ENCODE data around the gene TNFRSF13B. TPM values are rescaled to one million over a fixed set of nuclear protein-coding genes. Genes with fewer than 3 reads are reported as not detected.
A peak's percentile ranks its signal among the peaks of the same experiment; 100 is the strongest.
"Not testable (repeated sequence)": the region's sequence is repeated elsewhere in the genome, so short reads cannot be mapped to it uniquely, and the experiment has no call there.

TNFRSF13B gene
- total RNA-seq, 1 donor from 2014 or later: not detected

DNA sequence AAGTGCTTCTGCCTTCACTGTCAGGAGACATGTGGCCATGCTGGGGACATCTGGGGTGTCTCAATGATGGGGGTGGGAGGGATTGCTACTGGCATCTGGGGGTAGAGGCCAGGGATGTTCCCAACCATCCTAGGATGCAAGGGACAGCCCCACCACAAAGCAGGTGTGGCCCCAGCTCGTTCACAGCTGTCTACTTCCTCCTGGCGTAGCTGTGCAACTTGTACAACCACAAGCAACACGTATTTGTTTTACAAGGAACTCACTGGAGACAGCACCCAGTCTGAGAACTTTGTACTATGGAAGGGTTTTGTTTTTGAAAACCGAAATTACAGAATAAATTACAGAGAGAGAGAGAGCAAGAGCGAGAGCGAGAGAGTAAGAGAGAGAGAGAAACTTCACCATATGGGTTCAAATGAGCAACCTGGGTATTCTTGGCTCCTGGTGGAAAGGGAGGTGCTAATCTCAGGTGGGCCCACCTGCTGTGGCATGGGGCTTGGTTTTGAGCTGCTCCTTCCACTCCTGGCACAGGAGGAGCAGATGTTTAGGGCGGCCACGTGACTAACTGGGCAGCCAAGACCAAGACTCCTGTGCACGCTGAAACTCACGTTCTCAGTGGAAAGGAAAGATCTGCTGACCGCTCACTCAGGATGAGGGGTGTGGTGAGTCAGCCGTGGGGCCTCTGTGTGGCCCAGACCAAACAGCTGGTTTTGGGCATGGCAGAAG is 17.5 kb upstream of the TNFRSF13B start:
- intact Hi-C loops (cut with micrococcal nuclease): no loop called here
- peak; percentile 6 for ATAC-seq
- DNase-seq: no peak

DNA sequence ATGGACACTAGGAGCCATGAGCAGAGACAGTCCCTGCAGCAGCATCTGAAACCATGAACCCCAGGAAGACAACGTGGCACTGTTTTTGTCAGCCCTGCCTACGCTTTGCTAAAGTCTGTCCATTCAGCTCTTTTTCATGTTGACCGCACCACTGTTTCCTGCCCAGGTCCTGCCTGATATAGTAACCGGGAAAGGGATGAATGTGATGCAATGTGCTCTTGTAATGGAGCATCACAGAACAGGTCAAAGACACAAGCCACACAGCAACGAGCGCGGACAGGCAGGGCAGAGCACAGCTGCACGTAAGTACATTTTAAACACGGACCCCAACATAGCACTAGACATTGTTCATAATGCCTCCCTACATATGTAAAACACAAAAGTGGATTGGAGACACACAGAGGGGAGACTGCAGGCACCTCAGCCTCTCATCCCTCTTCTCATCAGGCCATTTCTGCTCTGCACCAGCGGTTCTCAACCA is 16.9 kb upstream of the TNFRSF13B start:
- no peak for DNase-seq
- peak; percentile 22 for ATAC-seq
- intact Hi-C loops (cut with micrococcal nuclease): no loop called here

DNA sequence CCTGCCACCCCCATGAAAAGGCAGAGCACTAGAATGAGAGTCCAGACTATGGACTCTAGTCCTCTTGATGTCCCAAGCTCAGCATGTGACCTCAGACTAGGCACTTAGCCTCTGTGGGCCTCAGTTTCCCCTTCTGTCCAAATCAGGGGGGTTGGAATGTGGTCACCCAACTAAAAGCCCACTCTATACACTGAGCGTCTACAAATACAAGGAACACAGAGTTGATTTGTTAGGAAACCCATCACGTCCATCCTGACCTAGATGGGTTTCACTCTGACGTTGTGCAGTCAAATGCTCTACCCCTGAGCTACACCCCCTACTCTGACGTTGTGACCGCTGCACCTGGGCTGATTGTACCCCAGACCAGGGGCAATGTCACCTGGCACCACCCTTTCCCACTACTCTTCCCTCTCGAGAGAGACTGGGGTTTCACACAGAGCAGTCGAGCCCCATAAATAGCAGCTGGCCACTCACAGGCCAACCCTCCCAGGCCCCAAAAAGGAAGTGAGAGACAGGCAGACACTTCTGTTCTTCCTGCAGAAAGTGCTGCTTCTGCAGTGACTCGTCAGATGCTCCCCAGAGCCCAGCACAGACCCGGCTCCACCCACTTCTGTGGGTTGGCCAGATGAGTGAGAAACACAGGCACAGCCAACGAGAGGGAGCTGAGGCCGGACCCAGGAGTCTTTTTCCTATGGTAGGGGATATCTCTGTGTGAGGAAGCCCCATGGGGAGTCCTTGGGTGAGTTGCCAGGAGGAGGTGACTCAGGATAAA is 16.1 kb upstream of the TNFRSF13B start:
- peak; percentile 78 for DNase-seq
- ATAC-seq: peak; percentile 85
- intact Hi-C loops (cut with micrococcal nuclease): no loop called here

DNA sequence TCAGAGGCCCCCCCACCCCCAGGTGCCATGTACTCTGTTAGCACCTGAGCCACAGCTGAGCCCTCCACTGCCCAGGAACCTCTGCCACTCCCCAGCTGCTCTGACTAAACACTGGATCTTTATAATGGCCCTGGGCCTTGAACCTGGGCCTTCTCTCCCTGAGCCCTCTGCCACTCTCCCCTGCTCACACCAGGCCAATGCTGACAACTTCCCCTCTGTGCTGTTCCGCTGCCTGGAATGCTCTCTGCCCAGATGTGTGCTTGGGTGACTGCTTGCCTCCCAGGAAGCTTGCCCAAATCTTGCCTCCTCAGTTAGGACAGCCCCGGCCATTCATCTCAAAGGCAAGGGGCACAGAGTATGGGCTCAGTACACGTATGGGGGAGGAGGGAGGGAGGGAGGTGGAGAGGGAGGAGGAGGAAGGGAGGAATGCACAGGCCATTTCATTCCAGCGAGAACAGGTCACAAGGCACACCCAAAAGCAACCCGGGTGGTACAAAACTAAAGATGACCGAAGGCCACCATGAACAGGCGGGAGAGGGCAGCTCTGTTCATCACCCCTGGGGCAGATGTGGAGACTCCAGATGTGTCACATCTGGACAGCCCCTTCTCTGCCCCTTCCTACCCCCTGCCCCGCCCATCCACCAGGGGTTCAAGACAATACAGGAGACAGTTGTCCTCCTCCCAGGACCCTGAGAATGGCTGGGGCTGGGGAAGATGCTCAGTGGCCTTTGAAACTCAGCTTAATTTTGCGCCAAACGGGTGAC is 15.3 kb upstream of the TNFRSF13B start:
- DNase-seq: no peak
- intact Hi-C loops (cut with micrococcal nuclease): no loop called here
- peak; percentile 12 for ATAC-seq

DNA sequence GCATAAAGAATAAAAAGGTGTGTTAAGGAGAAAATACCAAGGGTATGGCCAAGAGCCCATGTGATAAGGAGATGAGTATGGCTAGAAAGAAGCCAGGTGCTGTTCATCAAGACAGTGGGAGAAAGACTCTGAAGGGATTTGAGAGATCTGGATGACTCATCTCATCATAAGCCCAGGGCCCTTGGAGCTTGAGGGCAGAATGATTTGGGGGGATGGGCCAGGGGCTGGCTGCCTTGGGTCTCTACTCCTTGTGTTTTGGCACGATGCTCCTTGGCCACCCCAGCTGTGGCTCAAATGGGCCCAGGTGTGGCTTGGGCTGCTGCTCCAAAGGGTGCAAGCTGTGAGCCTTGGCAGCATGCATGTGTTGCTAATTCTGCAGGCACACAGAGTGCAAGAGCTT is 14.5 kb upstream of the TNFRSF13B start:
- DNase-seq (no peak), ATAC-seq (no peak)
- intact Hi-C loops (cut with micrococcal nuclease): no loop called here

DNA sequence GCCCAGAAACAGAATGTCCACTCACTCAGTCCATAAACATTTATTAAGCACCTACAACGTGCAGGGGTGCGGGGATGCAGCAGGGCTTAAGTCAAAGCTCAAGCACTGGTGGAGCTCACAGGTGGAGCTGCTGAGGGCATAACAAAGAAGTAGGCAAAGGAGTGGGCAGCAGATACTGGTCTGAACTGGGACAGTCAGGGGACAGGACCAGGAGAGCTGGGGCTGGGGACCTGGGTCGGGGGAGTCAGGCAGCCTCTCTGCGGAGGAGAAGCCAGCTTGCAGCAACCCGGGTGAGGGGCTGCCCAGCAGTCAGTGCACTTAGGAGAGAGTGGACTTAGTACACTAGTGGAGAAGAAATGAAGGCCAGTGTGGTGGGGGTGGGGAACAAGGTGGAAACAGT is 10.0 kb upstream of the TNFRSF13B start:
- intact Hi-C loops (cut with micrococcal nuclease): no loop called here
- DNase-seq (no peak), ATAC-seq (no peak)

DNA sequence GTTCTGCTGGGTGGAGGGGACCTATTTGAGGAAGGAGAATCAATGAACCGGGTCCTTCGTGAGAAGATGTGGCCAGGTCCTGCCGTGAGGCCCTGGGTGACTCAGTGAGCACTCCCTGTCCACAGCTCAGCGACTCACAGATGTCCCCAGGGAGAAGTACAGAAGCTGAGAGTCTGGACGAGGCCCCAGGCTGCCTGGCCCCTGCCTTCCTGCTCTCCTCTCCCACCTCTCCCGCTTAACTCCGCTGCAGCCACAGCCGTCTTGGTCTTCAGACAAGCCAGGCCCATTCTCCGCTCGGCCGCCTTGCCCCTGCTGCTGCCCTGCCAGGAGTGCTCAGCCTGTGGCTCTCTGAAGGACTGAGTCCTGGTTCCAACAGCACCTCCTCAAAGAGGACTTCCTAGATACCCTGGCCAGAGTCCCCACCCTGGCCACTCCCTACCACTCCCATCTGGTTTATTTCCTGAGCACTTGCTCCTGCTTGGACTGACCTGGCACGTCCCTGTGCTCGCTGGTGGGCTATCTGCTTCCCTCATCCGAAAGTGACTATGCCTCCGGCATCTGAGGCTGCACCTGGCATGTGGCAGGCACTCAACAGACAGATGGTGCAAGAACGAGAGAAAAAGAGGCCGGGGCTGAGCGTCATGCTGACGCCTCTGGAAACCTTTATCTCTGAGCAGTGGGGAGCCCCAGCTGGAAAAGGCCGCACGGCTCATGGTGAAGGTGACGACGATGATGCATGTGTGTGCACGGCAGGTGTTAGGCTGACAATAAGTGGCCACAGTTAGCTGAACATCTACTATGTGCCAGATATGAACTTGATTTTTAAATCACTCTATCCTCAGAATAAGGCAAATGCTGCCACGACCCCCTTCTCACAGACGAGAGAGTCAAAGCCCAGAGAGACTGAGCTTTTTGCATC is 9.2 kb upstream of the TNFRSF13B start:
- ATAC-seq: no peak
- DNase-seq: no peak
- intact Hi-C loops (cut with micrococcal nuclease): no loop called here

DNA sequence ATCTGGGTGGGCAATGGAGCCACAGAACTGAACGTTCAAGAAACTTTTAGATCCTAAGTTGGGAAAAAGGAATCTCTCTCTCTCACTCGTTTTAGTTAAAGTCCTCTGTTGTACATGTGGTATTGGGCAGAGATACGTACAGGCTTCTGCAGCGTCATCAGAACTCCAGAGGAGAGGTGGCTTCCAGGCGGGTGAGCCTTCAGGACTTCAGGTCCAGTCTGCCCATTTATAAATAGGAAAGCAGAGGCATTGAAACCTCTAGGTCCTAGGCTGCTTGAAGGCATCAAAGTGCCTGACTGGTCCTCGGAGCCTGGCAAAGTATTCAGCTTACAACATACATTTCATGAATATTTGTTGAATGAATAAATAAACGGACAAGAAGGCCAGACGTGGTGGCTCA is 8.1 kb upstream of the TNFRSF13B start:
- ATAC-seq (no peak), DNase-seq (no peak)
- intact Hi-C loops (cut with micrococcal nuclease): no loop called here

DNA sequence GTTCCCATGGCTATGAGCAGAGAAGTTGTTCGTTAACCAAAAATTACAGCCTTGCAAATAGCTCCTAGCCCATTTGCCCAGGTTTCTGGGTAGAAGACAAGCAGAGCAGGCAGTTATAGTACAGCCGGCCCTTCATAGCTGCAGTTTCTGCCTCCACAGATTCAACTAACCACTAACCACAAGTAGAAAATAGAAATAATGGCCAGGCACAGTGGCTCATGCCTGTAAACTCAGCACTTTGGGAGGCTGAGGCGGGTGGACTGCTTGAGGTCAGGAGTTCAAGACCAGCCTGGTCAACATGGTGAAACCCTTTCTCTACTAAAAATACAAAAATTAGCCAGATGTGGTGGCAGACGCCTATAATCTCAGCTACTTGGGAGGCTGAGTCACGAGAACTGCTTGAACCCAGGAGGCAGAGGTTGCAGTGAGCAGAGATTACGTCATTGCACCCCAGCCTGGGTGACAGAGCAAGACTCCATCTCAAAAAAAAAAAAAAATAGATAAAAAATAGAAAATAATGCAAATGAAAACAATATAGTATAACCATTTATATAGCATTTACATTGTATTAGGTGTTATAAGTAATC is 7.4 kb upstream of the TNFRSF13B start:
- intact Hi-C loops (cut with micrococcal nuclease); DNase-seq; ATAC-seq: not testable (repeated sequence)

DNA sequence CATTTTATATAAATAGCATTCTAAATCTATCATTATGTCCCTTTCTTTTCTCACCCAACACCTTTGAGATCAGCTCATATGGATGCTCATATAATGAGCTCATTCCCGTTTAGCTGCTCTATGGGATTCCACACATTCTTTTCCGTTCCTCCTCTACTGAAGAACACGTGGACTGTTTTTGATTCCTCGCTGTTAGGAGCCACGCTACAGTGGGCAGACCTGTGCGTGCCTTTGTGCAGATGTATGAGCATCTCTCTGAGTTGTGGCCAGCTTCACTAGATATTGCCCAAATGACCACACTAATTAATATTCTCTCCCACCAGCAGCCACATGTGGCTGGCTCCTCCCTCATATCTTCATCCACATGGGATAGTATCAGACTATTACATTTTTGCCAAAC is 6.0 kb upstream of the TNFRSF13B start:
- intact Hi-C loops (cut with micrococcal nuclease): no loop called here
- DNase-seq: no peak
- peak; percentile 29 for ATAC-seq

DNA sequence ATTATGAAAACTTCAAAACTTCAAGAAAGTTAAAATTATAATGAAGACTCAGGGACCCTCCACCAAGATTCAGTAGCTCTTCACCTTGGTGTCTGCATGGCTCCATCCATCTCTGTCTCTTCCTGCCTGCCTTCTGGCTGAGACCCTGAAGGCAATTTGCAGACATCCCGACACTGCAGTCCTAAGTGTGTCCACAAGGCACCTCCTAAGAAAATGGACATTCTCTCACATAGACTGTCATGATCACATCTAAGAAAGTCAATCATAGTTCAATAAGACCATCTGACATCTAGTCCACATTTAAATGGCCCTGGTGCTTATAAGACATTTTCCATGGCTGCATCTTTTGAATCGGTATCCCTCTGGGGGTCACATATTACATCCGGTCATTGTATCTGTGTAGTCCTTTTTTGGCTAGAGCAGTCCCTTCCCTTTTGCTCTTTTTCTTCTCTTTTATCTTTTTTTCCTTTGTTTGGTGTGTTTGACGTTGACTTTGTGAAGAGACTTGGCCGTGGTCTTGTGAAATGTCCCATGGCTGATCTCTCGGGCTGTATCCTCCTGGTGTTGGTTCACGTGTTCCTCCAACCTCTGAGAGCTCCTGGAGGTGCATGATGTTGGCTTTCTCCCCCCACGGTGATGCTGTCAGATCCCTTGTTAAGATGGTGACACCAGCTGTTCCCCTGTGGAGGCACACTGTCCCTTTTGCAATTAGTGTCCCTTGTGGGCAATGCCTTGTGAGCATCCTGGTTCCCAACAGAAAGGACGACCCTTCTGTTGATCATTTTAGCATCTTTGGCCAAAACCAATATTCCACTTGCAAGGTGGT is 5.0 kb upstream of the TNFRSF13B start:
- ATAC-seq (no peak), DNase-seq (no peak)
- intact Hi-C loops (cut with micrococcal nuclease): no loop called here

DNA sequence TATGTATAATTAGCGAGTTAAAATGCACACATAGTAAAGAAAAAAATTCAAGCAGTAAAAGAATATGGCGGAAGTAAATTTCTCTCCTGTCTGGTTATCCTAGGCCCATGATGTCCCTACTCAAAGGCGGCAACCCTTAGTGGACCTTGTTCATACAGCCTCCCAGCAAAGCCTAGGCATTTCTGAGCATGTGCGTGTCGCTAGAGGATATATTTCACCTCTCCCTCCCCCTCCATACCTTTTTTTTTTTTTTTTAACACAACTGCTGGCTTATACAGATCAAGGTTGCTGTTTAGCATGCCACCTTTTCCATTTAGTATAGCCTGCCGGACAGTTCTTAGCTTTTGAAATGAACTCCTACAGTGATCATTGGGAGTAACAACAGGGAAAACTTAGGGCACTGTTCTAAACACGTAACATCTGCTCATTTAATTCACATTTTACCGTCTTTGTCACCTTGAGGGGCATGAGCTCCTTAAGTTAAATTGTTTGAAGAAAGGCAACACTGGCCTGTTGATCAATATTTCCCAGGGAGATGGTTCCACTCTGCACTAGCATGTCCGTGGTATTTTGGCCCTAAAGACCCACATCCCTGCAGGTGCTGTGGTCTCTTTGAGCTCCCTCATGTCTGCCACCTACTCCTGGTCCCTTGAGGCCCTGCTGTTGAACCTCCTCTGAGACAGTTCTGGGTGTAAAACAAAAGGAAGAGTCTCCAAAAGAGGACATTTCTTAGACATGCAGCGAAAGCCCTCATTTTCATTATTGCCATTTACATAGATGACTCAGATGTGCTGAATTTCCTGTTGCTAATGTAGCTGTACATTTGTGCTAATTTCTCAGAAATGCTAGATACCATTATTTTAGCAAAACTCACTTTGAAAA is 4.1 kb upstream of the TNFRSF13B start:
- intact Hi-C loops (cut with micrococcal nuclease): no loop called here
- DNase-seq (no peak), ATAC-seq (no peak)

DNA sequence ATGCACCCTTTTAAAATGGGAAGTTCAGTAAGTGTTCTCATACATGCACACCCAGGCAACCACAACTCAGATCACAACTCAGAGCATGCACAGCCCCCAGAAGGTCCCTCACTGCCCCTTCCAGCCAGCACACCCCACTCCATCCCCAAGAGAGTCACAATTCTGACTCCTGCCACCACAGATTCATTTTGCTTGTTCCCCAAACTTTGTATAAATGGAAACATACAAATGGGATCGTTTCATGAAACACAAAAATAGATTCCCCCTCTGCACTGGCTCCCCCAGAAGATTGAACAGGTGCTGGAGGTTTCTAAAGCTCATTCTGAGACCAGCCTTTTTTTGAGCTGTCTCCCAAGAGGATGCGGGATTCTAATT is 3.3 kb upstream of the TNFRSF13B start:
- DNase-seq: no peak
- intact Hi-C loops (cut with micrococcal nuclease): no loop called here
- ATAC-seq: no peak

DNA sequence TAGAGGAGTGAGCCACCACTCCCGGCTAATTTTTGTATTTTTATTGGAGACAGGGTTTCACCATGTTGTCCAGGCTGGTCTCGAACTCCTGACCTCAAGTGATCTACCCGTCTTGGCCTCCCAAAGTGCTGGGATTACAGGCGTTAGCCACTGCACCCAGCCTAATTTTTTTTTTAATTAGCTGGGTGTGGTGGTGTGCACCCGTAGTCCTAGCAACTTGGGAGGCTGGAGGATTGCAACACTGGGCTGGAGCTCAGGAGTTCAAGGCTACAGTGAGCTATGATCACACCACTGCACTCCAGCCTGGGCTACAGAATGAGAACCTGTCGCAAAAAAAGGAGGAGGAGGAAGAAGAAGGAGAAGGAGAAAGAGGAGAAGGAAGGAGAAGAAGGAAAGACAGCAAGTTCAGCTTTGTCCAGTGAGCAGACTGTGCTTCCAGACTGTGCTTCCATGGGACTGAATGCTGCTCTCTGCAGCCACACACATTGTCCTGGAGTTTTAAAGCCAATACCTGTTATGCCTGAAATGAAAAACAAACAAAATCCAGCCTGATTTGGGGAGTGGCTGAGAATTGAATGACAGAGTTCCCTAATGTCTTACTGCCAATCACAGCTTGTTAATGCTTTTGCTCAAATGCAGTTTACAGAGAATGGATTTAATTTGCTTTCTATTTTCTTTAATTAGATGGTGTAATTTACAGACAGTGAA is 2.8 kb upstream of the TNFRSF13B start:
- intact Hi-C loops (cut with micrococcal nuclease): no loop called here

DNA sequence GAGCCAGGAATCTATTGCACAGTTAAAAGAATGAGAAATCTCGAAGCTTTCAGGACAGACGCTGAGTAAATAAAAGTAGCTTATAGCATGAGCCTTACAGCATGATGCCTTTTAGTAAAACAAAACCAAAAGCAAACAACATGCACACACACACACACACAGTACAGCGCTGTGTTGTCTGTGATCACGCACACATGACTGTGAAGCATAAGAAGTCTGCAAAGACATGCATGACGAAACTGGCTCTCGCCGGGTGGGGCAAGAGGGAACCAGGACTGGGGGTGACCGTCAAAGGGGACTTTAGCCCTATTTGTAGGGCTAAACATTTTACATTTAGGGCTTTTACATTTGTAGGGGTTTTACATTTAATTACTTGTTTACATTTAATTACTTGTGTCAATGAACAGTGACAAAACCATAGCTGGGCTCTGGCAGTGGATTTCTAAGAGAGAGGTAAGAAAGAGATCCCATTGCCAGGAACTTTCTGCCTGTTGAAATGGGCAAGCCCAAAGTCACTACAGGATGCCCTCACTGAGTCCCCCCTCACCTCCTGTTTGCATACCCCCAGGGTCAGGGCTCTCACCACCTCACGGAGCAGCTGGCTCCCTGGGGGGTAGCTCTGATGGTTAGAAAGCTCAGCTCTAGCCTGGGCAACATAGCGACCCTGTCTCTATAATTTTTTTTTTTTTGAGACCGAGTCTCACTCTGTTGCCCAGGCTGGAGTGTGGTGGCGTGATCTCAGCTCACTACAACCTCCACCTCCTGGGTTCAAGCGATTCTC is 2.0 kb upstream of the TNFRSF13B start:
- intact Hi-C loops (cut with micrococcal nuclease): no loop called here
- no peak for ATAC-seq
- DNase-seq: no peak

More for the DNA sequence above, 2.8 kb upstream of the TNFRSF13B start:
- ATAC-seq (no peak), DNase-seq (no peak)

Measured in left ventricle myocardium superior (tissue), 1 donor.